Peyer's patch (tissue), 4 donors: ENCODE results near the gene LYRM1.

Experiments
- POLR2A ChIP-seq, 2 donors: fragments of 450-650 bp; IDR thresholded peaks; one replicate each; pipeline ENCODE4 v1.5.1; 2017; ENCODE audit warnings: antibody characterized with exemption in 2 of 2, mild to moderate bottlenecking in 2 of 2, moderate library complexity in 2 of 2
- TF ChIP-seq, protein P1 (sequence below), 6 experiments: fragments of 450-650 bp in 4 of 6; fragments of 200-600 bp in 2 of 6; sonication (generic) in 1 of 6; IDR thresholded peaks; one replicate each; pipeline ENCODE4 v1.5.1; 2017 to 2019; ENCODE audit warnings: antibody characterized with exemption in 6 of 6, mild to moderate bottlenecking in 3 of 6, moderate library complexity in 1 of 6

DNA sequence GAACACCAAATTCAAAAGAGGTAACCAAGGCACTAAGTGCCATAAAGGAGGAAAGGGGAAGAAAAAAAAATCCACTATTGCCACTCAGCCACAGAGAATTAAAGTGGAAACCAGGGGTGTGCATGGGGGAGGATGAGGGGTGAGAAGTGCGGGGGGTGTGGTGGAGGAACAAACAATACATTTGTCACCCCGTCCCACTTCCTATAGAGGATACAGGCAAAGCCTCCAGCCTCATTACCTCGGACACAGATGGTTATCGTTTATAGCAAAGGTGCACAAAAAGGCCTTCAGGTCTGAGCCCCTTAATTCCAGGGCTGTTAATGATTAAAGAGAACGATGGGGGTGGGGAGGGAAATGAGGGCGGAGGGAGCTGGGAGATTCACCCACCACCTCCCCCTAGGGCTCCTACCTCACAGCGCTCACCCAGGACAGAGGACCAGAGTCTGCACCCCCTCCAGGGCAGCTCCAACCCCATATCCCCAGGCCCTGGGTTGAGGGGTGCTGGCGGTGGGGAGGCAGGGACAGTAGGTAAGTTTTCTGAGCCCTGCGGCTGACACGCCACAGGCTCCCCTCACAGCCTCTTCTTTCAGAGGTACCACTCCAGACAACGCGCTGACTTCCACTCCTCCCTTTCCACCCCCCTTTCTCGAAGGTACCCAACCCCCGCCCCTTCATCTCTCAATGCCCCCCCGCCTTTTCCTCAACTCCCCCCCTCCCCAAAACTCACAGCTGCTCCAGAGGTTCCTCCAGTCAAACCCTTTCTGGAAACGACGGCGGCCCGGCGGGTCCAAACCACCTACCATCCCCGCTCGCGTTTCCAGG lies 883 bp upstream of the LYRM1 start:
- TF ChIP-seq, protein P1, sequence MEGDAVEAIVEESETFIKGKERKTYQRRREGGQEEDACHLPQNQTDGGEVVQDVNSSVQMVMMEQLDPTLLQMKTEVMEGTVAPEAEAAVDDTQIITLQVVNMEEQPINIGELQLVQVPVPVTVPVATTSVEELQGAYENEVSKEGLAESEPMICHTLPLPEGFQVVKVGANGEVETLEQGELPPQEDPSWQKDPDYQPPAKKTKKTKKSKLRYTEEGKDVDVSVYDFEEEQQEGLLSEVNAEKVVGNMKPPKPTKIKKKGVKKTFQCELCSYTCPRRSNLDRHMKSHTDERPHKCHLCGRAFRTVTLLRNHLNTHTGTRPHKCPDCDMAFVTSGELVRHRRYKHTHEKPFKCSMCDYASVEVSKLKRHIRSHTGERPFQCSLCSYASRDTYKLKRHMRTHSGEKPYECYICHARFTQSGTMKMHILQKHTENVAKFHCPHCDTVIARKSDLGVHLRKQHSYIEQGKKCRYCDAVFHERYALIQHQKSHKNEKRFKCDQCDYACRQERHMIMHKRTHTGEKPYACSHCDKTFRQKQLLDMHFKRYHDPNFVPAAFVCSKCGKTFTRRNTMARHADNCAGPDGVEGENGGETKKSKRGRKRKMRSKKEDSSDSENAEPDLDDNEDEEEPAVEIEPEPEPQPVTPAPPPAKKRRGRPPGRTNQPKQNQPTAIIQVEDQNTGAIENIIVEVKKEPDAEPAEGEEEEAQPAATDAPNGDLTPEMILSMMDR (IDR thresholded peaks at IDR 0.05): no peak
- no peak for TF ChIP-seq POLR2A (IDR thresholded peaks at IDR 0.05)
